ENCODE data around the gene VPS9D1.
A peak's percentile ranks its signal among the peaks of the same experiment; 100 is the strongest.

VPS9D1 gene

GRCh38 chr16:89720813-89721545 is at the start of gene VPS9D1, which contains the start of gene ZNF276:
VPS9D1 (minus strand) TSS chr16:89720898; CDS start chr16:89720861, 37 bp downstream.
ZNF276 (plus strand) TSS chr16:89721537; CDS start chr16:89721641, 104 bp downstream.
- peak; percentile 74 to 82 for DNase-seq (ENCODE audit: low read depth in 2 of 2)

- no peak for DNase-seq (ENCODE audit: low read depth in 2 of 2)
Observed at GRCh38 chr16:89770367-89770766, 49.7 kb upstream of the VPS9D1 start.

- no peak for DNase-seq (ENCODE audit: low read depth in 2 of 2)
Observed at GRCh38 chr16:89765292-89765830, 44.7 kb upstream of the VPS9D1 start.

- DNase-seq (ENCODE audit: low read depth in 2 of 2) = peak; percentile 27 to 35
Observed at GRCh38 chr16:89764711-89765201, 44.1 kb upstream of the VPS9D1 start.

GRCh38 chr16:89761304-89761922 is 40.7 kb upstream of the VPS9D1 start:
- DNase-seq (ENCODE audit: low read depth in 2 of 2) = no peak

GRCh38 chr16:89759746-89760340 is 39.1 kb upstream of the VPS9D1 start:
- no peak for DNase-seq (ENCODE audit: low read depth in 2 of 2)

GRCh38 chr16:89749637-89750036 is 28.9 kb upstream of the VPS9D1 start:
- DNase-seq (ENCODE audit: low read depth in 2 of 2) = no peak

GRCh38 chr16:89748921-89749320 is 28.2 kb upstream of the VPS9D1 start:
- no peak for DNase-seq (ENCODE audit: low read depth in 2 of 2)

GRCh38 chr16:89748076-89748475 is 27.4 kb upstream of the VPS9D1 start:
- no peak for DNase-seq (ENCODE audit: low read depth in 2 of 2)

- DNase-seq (ENCODE audit: low read depth in 2 of 2) = no peak
Observed at GRCh38 chr16:89746043-89746442, 25.3 kb upstream of the VPS9D1 start.

GRCh38 chr16:89744813-89745212 is 24.1 kb upstream of the VPS9D1 start:
- no peak for DNase-seq (ENCODE audit: low read depth in 2 of 2)

- DNase-seq (ENCODE audit: low read depth in 2 of 2) = no peak
Observed at GRCh38 chr16:89742948-89743347, 22.2 kb upstream of the VPS9D1 start.

GRCh38 chr16:89741342-89742014 is 20.8 kb upstream of the VPS9D1 start:
- DNase-seq (ENCODE audit: low read depth in 2 of 2) = no peak

GRCh38 chr16:89739383-89739782 is 18.7 kb upstream of the VPS9D1 start:
- no peak for DNase-seq (ENCODE audit: low read depth in 2 of 2)

- no peak for DNase-seq (ENCODE audit: low read depth in 2 of 2)
Observed at GRCh38 chr16:89738538-89739317, 18.0 kb upstream of the VPS9D1 start.

- DNase-seq (ENCODE audit: low read depth in 2 of 2) = no peak
Observed at GRCh38 chr16:89738072-89738377, 17.3 kb upstream of the VPS9D1 start.

- no peak for DNase-seq (ENCODE audit: low read depth in 2 of 2)
Observed at GRCh38 chr16:89737341-89738071, 16.8 kb upstream of the VPS9D1 start.

GRCh38 chr16:89736554-89736953 is 15.9 kb upstream of the VPS9D1 start:
- no peak for DNase-seq (ENCODE audit: low read depth in 2 of 2)

- DNase-seq (ENCODE audit: low read depth in 2 of 2) = no peak
Observed at GRCh38 chr16:89733792-89734191, 13.1 kb upstream of the VPS9D1 start.

GRCh38 chr16:89733322-89733721 is 12.6 kb upstream of the VPS9D1 start:
- no peak for DNase-seq (ENCODE audit: low read depth in 2 of 2)

GRCh38 chr16:89732918-89733242 is 12.2 kb upstream of the VPS9D1 start:
- DNase-seq (ENCODE audit: low read depth in 2 of 2) = no peak
